ENCODE data around the gene PSMD6.

GRCh38 chr3:64027658-64028057, 4.4 kb upstream of the PSMD6 start:
- TF ChIP-seq CTCF (IDR thresholded peaks at IDR 0.05; ENCODE audit: poor library complexity) (no peak), EZH2 (IDR thresholded peaks at IDR 0.05; ENCODE audit: borderline replicate concordance) (no peak)
